Measurements from ENCODE around the gene DUSP15. TPM values are rescaled to one million over a fixed set of nuclear protein-coding genes. Genes with fewer than 3 reads are reported as not detected.

DUSP15 gene
- total and polyA plus RNA-seq, 9 of the 15 experiments (the other 6 are each of a cell fraction or from before 2014, with no cell fraction given): 0.34 TPM; not detected in 8

GRCh38 chr20:31864521-31865400 lies 5.6 kb downstream of the DUSP15 start (continued):
- TF ChIP-seq TBL1XR1 (IDR thresholded peaks at IDR 0.05; ENCODE audit: low read length in 2 of 2): no peak
- TF ChIP-seq ZNF277 (CRISPR knock-in tag; IDR thresholded peaks at IDR 0.05; ENCODE audit: borderline replicate concordance): no peak
- TF ChIP-seq ATF7 (IDR thresholded peaks at IDR 0.05): peak; percentile 86
- TF ChIP-seq NFIC (IDR thresholded peaks at IDR 0.05): no peak
- TF ChIP-seq GATAD2B (IDR thresholded peaks at IDR 0.05; ENCODE audit: borderline replicate concordance): no peak
- TF ChIP-seq SIRT6 (IDR thresholded peaks at IDR 0.05; ENCODE audit: low read depth, low read length): no peak
- TF ChIP-seq ZNF408 (CRISPR knock-in tag; IDR thresholded peaks at IDR 0.05; ENCODE audit: low read depth): no peak
- no peak for TF ChIP-seq NFE2 (IDR thresholded peaks at IDR 0.05; ENCODE audit: low read depth)
- no peak for TF ChIP-seq RAD21 (CRISPR knock-in tag; conservative IDR thresholded peaks at IDR 0.05 in 1 of 2, IDR thresholded peaks at IDR 0.05 in 1 of 2)
- TF ChIP-seq, protein P1, sequence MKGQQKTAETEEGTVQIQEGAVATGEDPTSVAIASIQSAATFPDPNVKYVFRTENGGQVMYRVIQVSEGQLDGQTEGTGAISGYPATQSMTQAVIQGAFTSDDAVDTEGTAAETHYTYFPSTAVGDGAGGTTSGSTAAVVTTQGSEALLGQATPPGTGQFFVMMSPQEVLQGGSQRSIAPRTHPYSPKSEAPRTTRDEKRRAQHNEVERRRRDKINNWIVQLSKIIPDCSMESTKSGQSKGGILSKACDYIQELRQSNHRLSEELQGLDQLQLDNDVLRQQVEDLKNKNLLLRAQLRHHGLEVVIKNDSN (CRISPR knock-in tag; IDR thresholded peaks at IDR 0.05): no peak
- TF ChIP-seq JUND (IDR thresholded peaks at IDR 0.05; ENCODE audit: borderline replicate concordance, low read depth, low read length): peak; percentile 60
- peak; percentile 57; the same call in 1 of the 3 replicates for TF ChIP-seq JUND (tag; IDR thresholded peaks at IDR 0.05; ENCODE audit: borderline replicate concordance, low read depth, low read length)
- TF ChIP-seq HMG20B (CRISPR knock-in tag; IDR thresholded peaks at IDR 0.05): no peak
- TF ChIP-seq LEF1 (IDR thresholded peaks at IDR 0.05): no peak
- TF ChIP-seq, protein P2, sequence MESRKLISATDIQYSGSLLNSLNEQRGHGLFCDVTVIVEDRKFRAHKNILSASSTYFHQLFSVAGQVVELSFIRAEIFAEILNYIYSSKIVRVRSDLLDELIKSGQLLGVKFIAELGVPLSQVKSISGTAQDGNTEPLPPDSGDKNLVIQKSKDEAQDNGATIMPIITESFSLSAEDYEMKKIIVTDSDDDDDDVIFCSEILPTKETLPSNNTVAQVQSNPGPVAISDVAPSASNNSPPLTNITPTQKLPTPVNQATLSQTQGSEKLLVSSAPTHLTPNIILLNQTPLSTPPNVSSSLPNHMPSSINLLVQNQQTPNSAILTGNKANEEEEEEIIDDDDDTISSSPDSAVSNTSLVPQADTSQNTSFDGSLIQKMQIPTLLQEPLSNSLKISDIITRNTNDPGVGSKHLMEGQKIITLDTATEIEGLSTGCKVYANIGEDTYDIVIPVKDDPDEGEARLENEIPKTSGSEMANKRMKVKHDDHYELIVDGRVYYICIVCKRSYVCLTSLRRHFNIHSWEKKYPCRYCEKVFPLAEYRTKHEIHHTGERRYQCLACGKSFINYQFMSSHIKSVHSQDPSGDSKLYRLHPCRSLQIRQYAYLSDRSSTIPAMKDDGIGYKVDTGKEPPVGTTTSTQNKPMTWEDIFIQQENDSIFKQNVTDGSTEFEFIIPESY (CRISPR knock-in tag; IDR thresholded peaks at IDR 0.05): no peak
- no peak for TF ChIP-seq ZBTB1 (CRISPR knock-in tag; IDR thresholded peaks at IDR 0.05; ENCODE audit: borderline replicate concordance, low read depth)
- peak; percentile 53 for TF ChIP-seq CREM (IDR thresholded peaks at IDR 0.05; ENCODE audit: low read depth)
- TF ChIP-seq ATF3 (IDR thresholded peaks at IDR 0.05): peak; percentile 89
- TF ChIP-seq ATF3 (CRISPR knock-in tag; conservative IDR thresholded peaks at IDR 0.05): no peak
- TF ChIP-seq, protein P3, sequence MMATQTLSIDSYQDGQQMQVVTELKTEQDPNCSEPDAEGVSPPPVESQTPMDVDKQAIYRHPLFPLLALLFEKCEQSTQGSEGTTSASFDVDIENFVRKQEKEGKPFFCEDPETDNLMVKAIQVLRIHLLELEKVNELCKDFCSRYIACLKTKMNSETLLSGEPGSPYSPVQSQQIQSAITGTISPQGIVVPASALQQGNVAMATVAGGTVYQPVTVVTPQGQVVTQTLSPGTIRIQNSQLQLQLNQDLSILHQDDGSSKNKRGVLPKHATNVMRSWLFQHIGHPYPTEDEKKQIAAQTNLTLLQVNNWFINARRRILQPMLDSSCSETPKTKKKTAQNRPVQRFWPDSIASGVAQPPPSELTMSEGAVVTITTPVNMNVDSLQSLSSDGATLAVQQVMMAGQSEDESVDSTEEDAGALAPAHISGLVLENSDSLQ (IDR thresholded peaks at IDR 0.05): no peak
- no peak for TF ChIP-seq ZNF124 (CRISPR knock-in tag; IDR thresholded peaks at IDR 0.05)
